Posterior vena cava (tissue), 2 donors: ENCODE measurements around the gene KRTAP10-12. TPM values are rescaled to one million over a fixed set of nuclear protein-coding genes. Genes with fewer than 3 reads are reported as not detected.
A peak's percentile ranks its signal among the peaks of the same experiment; 100 is the strongest.

Experiments used
- DNase-seq: peaks from one replicate; pipeline ENCODE4 v3.0.0-alpha.2; 2020; ENCODE audit warnings: low spot score
- intact Hi-C, 2 donors: fragments of 100-400 bp; cut with DNase I; formaldehyde crosslinking; loops; one replicate each; pipeline versions ENCODE4 v1.14.1 to v1.14.2; 2022 to 2023
- total RNA-seq, 2 donors: library from RNA; stranded (reverse); fragmentation: NEBNext Ultra II Directional; extraction: Animal tissue kit (Norgen Biotek cat#: 25700); gene quantifications; one replicate each; pipeline ENCODE4 v1.2.1, GENCODE V29; 2021
- donor health status: DM: yes; HTN: yes; CAD: no.
- donor health status: DM: yes; HTN: yes; CAD: no.

KRTAP10-12 gene
- total RNA-seq, 2 donors from 2014 or later, result not detected

- intact Hi-C loops, result no loop called here
- DNase-seq, result no peak
Measured at GRCh38 chr21:44726826-44727225, 29.9 kb downstream of the KRTAP10-12 start.

GRCh38 chr21:44727321-44727720 is 30.3 kb downstream of the KRTAP10-12 start:
- no peak for DNase-seq
- intact Hi-C loops, result no loop called here

- intact Hi-C loops, result no loop called here
- peak; percentile 52 for DNase-seq
Measured at GRCh38 chr21:44727757-44728156, 30.8 kb downstream of the KRTAP10-12 start.

GRCh38 chr21:44728716-44729115 is 31.7 kb downstream of the KRTAP10-12 start:
- peak; percentile 41 for DNase-seq
- intact Hi-C loops, result no loop called here

GRCh38 chr21:44729336-44730027 is 32.5 kb downstream of the KRTAP10-12 start:
- peak; percentile 78 for DNase-seq
- intact Hi-C loops, result no loop called here

GRCh38 chr21:44730028-44730395 is 33.0 kb downstream of the KRTAP10-12 start:
- intact Hi-C loops, result no loop called here
- DNase-seq, result peak; percentile 42

- peak; percentile 44 for DNase-seq
- intact Hi-C loops, result no loop called here
Measured at GRCh38 chr21:44730951-44731579, 34.1 kb downstream of the KRTAP10-12 start.

- intact Hi-C loops, result no loop called here
- peak; percentile 58 for DNase-seq
Measured at GRCh38 chr21:44732263-44732662, 35.3 kb downstream of the KRTAP10-12 start.

- peak; percentile 67 for DNase-seq
- intact Hi-C loops, result no loop called here
Measured at GRCh38 chr21:44732956-44733355, 36.0 kb downstream of the KRTAP10-12 start.

- DNase-seq, result no peak
- intact Hi-C loops, result no loop called here
Measured at GRCh38 chr21:44734026-44734745, 37.2 kb downstream of the KRTAP10-12 start.

- intact Hi-C loops, result no loop called here
- DNase-seq, result peak; percentile 43
Measured at GRCh38 chr21:44734841-44735240, 37.9 kb downstream of the KRTAP10-12 start.

GRCh38 chr21:44735821-44736220 is 38.8 kb downstream of the KRTAP10-12 start:
- DNase-seq, result peak; percentile 70
- intact Hi-C loops, result no loop called here

- DNase-seq, result peak; percentile 42
- intact Hi-C loops, result no loop called here
Measured at GRCh38 chr21:44736291-44737004, 39.5 kb downstream of the KRTAP10-12 start.

- intact Hi-C loops, result no loop called here
- DNase-seq, result peak; percentile 61
Measured at GRCh38 chr21:44737706-44738354, 40.9 kb downstream of the KRTAP10-12 start.

- no peak for DNase-seq
- intact Hi-C loops, result no loop called here
Measured at GRCh38 chr21:44738621-44739020, 41.6 kb downstream of the KRTAP10-12 start.

GRCh38 chr21:44739316-44739715 is 42.3 kb downstream of the KRTAP10-12 start:
- DNase-seq, result no peak
- intact Hi-C loops, result no loop called here

GRCh38 chr21:44740742-44741141 is 43.8 kb downstream of the KRTAP10-12 start:
- intact Hi-C loops, result no loop called here
- DNase-seq, result no peak

GRCh38 chr21:44741921-44742320 is 44.9 kb downstream of the KRTAP10-12 start:
- DNase-seq, result no peak
- intact Hi-C loops, result no loop called here

- intact Hi-C loops, result no loop called here
- no peak for DNase-seq
Measured at GRCh38 chr21:44742418-44743153, 45.6 kb downstream of the KRTAP10-12 start.
